ENCODE results near the gene CALU. TPM values are rescaled to one million over a fixed set of nuclear protein-coding genes. Genes with fewer than 3 reads are reported as not detected.

The CALU gene
- total RNA-seq, 1 experiment from 2014 or later, result 168 TPM

DNA sequence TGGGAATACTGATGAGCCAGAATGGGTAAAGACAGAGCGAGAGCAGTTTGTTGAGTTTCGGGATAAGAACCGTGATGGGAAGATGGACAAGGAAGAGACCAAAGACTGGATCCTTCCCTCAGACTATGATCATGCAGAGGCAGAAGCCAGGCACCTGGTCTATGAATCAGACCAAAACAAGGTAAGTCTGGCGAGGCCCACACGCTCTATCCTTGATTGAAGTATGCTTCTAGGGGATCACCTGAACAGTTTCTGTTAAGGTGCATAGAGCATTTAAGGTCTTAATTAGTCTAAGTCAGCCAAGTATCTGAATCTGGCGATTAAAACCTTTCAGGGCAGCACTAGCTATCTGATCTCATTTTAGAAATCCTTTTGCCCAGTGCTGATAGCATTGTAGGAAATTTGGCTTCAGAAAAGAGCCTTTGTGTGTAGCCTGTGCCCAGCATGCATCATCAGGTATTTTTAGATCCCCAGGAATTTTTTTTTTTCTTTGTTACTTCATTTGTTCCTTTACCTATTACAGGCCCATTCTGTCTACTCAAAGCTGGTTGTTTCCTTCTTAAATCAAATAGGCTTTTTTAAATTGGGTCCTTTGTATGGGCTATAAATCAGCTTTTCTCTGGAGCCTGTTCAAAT lies 28.4 kb downstream of the CALU start:
- Histone ChIP-seq H4K20me1 (ENCODE audit: control insufficient read depth, insufficient read depth, insufficient read length) (no peaks in the 10 kb centered on the region), H2AK5ac (ENCODE audit: insufficient read length, low read length) (no peak overlapping the region)

More for the DNA sequence above, 28.4 kb downstream of the CALU start:
- Mint-ChIP-seq H3K36me3 (ENCODE audit: insufficient read depth in 1 of 3, low read depth in 3 of 3) (peaks cover 42 to 85% (median 75%) of the 10 kb centered on the region in 3 experiments; a peak in 6 of 7 replicates), H3K27ac (no peak overlapping the region; a peak in 1 of 7 replicates), H3K4me1 (no peaks in the 10 kb centered on the region), H3K27me3 (ENCODE audit: low read depth) (no peaks in the 10 kb centered on the region), H3K9me3 (no peaks in the 10 kb centered on the region), H3K4me3 (no peak overlapping the region)
- Histone ChIP-seq H3T11ph (ENCODE audit: low read length) (no peak overlapping the region), H2BK5ac (ENCODE audit: insufficient read length, low read length) (no peak overlapping the region), H3K9ac (ENCODE audit: extremely low read depth, insufficient read length, low read length) (no peak overlapping the region), H3K4me1 (ENCODE audit: insufficient read depth, low read length) (no peaks in the 10 kb centered on the region), H2AFZ (ENCODE audit: low read length) (no peak overlapping the region), H3K27me3 (ENCODE audit: insufficient read depth, low read length) (no peaks in the 10 kb centered on the region), H2BK12ac (ENCODE audit: insufficient read length, low read depth, low read length) (no peak overlapping the region), H4K91ac (ENCODE audit: insufficient read length, low read depth, low read length) (no peak overlapping the region), H2BK120ac (ENCODE audit: low read depth, low read length, poor library complexity, severe bottlenecking) (no peak overlapping the region), H2BK15ac (ENCODE audit: low read depth, low read length) (no peak overlapping the region), H3K56ac (ENCODE audit: insufficient read length, low read depth, low read length) (no peak overlapping the region), H4K8ac (replicated peaks; ENCODE audit: insufficient read length, low read depth, low read length) (no peak overlapping the region), H2BK20ac (ENCODE audit: low read depth, low read length, poor library complexity, severe bottlenecking) (no peak overlapping the region), H3K79me1 (ENCODE audit: insufficient read depth, low read depth, low read length, poor library complexity, severe bottlenecking) (no peaks in the 10 kb centered on the region), H3K4ac (ENCODE audit: low read depth, low read length) (no peak overlapping the region), H3K18ac (ENCODE audit: insufficient read length, low read depth, low read length) (no peak overlapping the region), H3K4me2 (ENCODE audit: insufficient read depth, insufficient read length, low read length) (no peak overlapping the region), H3K27ac (ENCODE audit: insufficient read length, low read depth, low read length) (no peak overlapping the region), H3K79me2 (ENCODE audit: insufficient read depth, low read length) (no peaks in the 10 kb centered on the region), H3K23me2 (ENCODE audit: insufficient read length, low read depth, low read length, poor library complexity, severe bottlenecking) (no peaks in the 10 kb centered on the region), H3K14ac (ENCODE audit: insufficient read depth, low read length) (no peak overlapping the region), H3K9me3 (ENCODE audit: control insufficient read depth, low read depth, low read length) (no peaks in the 10 kb centered on the region), H4K5ac (ENCODE audit: insufficient read length, low read depth, low read length) (no peak overlapping the region), H3K23ac (ENCODE audit: insufficient read length, low read depth, low read length) (no peak overlapping the region)
- TF ChIP-seq, protein P1, sequence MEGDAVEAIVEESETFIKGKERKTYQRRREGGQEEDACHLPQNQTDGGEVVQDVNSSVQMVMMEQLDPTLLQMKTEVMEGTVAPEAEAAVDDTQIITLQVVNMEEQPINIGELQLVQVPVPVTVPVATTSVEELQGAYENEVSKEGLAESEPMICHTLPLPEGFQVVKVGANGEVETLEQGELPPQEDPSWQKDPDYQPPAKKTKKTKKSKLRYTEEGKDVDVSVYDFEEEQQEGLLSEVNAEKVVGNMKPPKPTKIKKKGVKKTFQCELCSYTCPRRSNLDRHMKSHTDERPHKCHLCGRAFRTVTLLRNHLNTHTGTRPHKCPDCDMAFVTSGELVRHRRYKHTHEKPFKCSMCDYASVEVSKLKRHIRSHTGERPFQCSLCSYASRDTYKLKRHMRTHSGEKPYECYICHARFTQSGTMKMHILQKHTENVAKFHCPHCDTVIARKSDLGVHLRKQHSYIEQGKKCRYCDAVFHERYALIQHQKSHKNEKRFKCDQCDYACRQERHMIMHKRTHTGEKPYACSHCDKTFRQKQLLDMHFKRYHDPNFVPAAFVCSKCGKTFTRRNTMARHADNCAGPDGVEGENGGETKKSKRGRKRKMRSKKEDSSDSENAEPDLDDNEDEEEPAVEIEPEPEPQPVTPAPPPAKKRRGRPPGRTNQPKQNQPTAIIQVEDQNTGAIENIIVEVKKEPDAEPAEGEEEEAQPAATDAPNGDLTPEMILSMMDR (conservative IDR thresholded peaks at IDR 0.05), result no peak
- no CpG with 5 or more reads among the region's 6 CpGs for WGBS (ENCODE audit: extremely low coverage, insufficient read length, low lambda C conversion rate)
- DNase-seq, result no peak

Data from H9 (cell line).